B cell (primary cell): ENCODE measurements around the gene SFXN5. TPM values are rescaled to one million over a fixed set of nuclear protein-coding genes. Genes with fewer than 3 reads are reported as not detected.

Experiments
- ATAC-seq: fragments of 200-7000 bp; cut with Tn5 transposase; one replicate; pipeline ENCODE4 v1.10.0; 2021; ENCODE audit warnings: low read depth, mild to moderate bottlenecking, moderate number of reproducible peaks, moderate library complexity
- CTCF ChIA-PET: fragments of 350-600 bp; sonication (Branson Sonifier 250); formaldehyde crosslinking; loops from one replicate; lab custom pipeline; 2021; ENCODE audit warnings: antibody characterized with exemption, inconsistent platforms; lab: Charles Lee
- POLR2A ChIA-PET: fragments of 350-600 bp; sonication (Branson Sonifier 250); formaldehyde crosslinking; loops from one replicate; lab custom pipeline; 2021; ENCODE audit warnings: antibody characterized with exemption; lab: Charles Lee
- DNase-seq: peaks from one replicate; pipeline ENCODE4 v3.0.0; 2013
- H2AFZ ChIP-seq: 2 replicates; pipeline ENCODE4 v1.6.1; 2012; ENCODE audit warnings: mild to moderate bottlenecking, low read depth, low read length; ENCODE audit not compliant: insufficient read depth, poor library complexity, severe bottlenecking
- H3K27ac ChIP-seq, 2 donors: 1 replicate in 1 of 2; 2 replicates in 1 of 2; pipeline ENCODE4 v1.5.1; 2012 to 2013; ENCODE audit warnings: low read length in 2 of 2, mild to moderate bottlenecking in 2 of 2, moderate library complexity in 1 of 2
- H3K27me3 ChIP-seq, 4 experiments: fragments of 200-600 bp in 1 of 4; sonication (generic) in 1 of 4; replicated peaks in 1 of 4; 1 replicate in 2 of 4; 2 replicates in 2 of 4; pipeline versions ENCODE4 v1.6.1 to v1.7.0; 2013 to 2016; ENCODE audit warnings: low read length in 3 of 4, mild to moderate bottlenecking in 2 of 4, mixed read lengths in 1 of 4, moderate library complexity in 1 of 4; ENCODE audit not compliant: insufficient read depth in 4 of 4, control insufficient read depth in 3 of 4; ENCODE audit errors: control extremely low read depth in 1 of 4
- H3K36me3 ChIP-seq, 2 experiments: replicated peaks in 1 of 2; 1 replicate in 1 of 2; 2 replicates in 1 of 2; pipeline versions ENCODE4 v1.6.1 to v1.7.1; 2013; ENCODE audit warnings: low read length in 1 of 2; ENCODE audit not compliant: insufficient read depth in 2 of 2, control insufficient read depth in 1 of 2; ENCODE audit errors: control extremely low read depth in 1 of 2, extremely low read depth in 1 of 2
- H3K4me1 ChIP-seq, 2 donors: fragments of 200-600 bp in 1 of 2; sonication (generic) in 1 of 2; 1 replicate in 1 of 2; 2 replicates in 1 of 2; pipeline versions ENCODE4 v1.5.1 to v1.6.1; 2013 to 2017; ENCODE audit warnings: low read length in 2 of 2; ENCODE audit not compliant: control insufficient read depth in 2 of 2, insufficient read depth in 2 of 2
- H3K4me2 ChIP-seq: replicated peaks from 2 replicates; pipeline ENCODE3; 2012; ENCODE audit warnings: mild to moderate bottlenecking, low read depth, low read length; ENCODE audit not compliant: poor library complexity, severe bottlenecking
- H3K4me3 ChIP-seq, 5 experiments: fragments of 200-600 bp in 1 of 5; sonication (generic) in 1 of 5; 1 replicate in 3 of 5; 2 replicates in 2 of 5; pipeline versions ENCODE4 v1.5.1 to v1.7.0; 2011 to 2016; ENCODE audit warnings: low read length in 4 of 5, mild to moderate bottlenecking in 4 of 5, low read depth in 2 of 5, control low read depth in 1 of 5, moderate library complexity in 1 of 5; ENCODE audit not compliant: insufficient read depth in 1 of 5; ENCODE audit errors: control extremely low read depth in 1 of 5, extremely low read depth in 1 of 5
- H3K79me2 ChIP-seq: fragments of 200-600 bp; sonication (generic); one replicate; pipeline ENCODE4 v1.6.0; 2016; ENCODE audit warnings: low read length; ENCODE audit not compliant: control insufficient read depth, insufficient read depth
- H3K9ac ChIP-seq: fragments of 200-600 bp; sonication (generic); 2 replicates; pipeline ENCODE4 v1.6.1; 2017; ENCODE audit warnings: mild to moderate bottlenecking, low read length, moderate library complexity
- H3K9me3 ChIP-seq, 3 donors: one replicate each; pipeline versions ENCODE4 v1.6.1 to v1.7.1; 2013; ENCODE audit warnings: low read length in 2 of 3; ENCODE audit not compliant: control insufficient read depth in 2 of 3, insufficient read depth in 1 of 3; ENCODE audit errors: control extremely low read depth in 1 of 3
- H4K20me1 ChIP-seq: 2 replicates; pipeline ENCODE4 v1.6.0; 2012; ENCODE audit warnings: mild to moderate bottlenecking, low read length; ENCODE audit not compliant: insufficient read depth, control insufficient read depth, poor library complexity, severe bottlenecking
- H3K27ac Mint-ChIP-seq: one replicate; pipeline ENCODE4 v1.8.0; 2021; ENCODE audit warnings: mixed read lengths
- H3K27me3 Mint-ChIP-seq: one replicate; pipeline ENCODE4 v1.8.0; 2021; ENCODE audit warnings: mixed read lengths
- H3K4me1 Mint-ChIP-seq: one replicate; pipeline ENCODE4 v1.8.0; 2021; ENCODE audit warnings: mixed read lengths
- H3K4me3 Mint-ChIP-seq: one replicate; pipeline ENCODE4 v1.8.0; 2021; ENCODE audit warnings: mixed read lengths
- H3K9me3 Mint-ChIP-seq: one replicate; pipeline ENCODE4 v1.8.0; 2022; ENCODE audit warnings: mixed read lengths; ENCODE audit not compliant: insufficient read depth
- EZH2 ChIP-seq: IDR thresholded peaks from 2 replicates; pipeline ENCODE4 v1.6.1; 2012; ENCODE audit warnings: borderline replicate concordance, low read depth, mild to moderate bottlenecking, moderate library complexity, low read length; ENCODE audit not compliant: insufficient read depth, poor library complexity, severe bottlenecking
- WGBS: methylation state at CpG from one replicate; pipeline ENCODE4 v1.1.5; 2013; ENCODE audit warnings: missing lambda C conversion rate; ENCODE audit not compliant: insufficient coverage; 5-methylcytosine and 5-hydroxymethylcytosine counted together
- intact Hi-C: fragments of 100-400 bp; cut with micrococcal nuclease; formaldehyde crosslinking; loops from one replicate; pipeline ENCODE4 v1.10.0; 2022
- polyA plus RNA-seq: library from polyadenylated mRNA; depleted of rRNA; stranded (reverse); fragments of >200 nt; gene quantifications from 2 replicates; pipeline ENCODE4 v1.2.3, GENCODE V29; 2012
- total RNA-seq, 2 donors: library from RNA; stranded (reverse); fragments of 120-200 nt in 1 of 2; gene quantifications; 1 replicate in 1 of 2; 2 replicates in 1 of 2; pipeline versions ENCODE4 v1.2.3 to v1.2.4, GENCODE V29; 2013 to 2022
- TF ChIP-seq, protein P1 (sequence below): fragments of 200-600 bp; IDR thresholded peaks from one replicate; pipeline ENCODE4 v1.8.0; 2022; ENCODE audit warnings: antibody characterized with exemption, mild to moderate bottlenecking

SFXN5 gene
- total and polyA plus RNA-seq, 2 donors (not counting 1 experiment from before 2014, with no cell fraction given) = 8.0 to 16.9 TPM

DNA sequence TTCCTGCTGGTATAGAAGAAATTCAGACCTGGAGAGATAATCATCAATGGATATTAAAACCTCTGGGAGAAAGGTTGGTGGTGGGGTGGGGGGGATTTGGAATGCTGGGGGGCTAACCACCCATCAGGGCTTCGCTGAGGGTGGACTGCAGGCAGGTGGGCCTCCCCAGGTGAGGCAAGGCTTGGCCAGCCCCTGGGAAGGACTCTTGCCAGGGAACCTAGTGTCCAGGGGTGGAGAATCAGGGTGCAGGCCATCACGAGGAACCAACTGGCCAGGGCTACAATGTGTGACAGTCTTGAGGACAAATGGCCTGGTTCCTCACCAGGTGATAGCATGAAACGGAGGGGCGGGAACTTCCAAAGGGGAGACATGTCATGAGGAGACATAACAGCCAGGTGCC lies 29.4 kb upstream of the SFXN5 start:
- no peak overlapping the region for H3K9ac ChIP-seq
- H3K4me1 ChIP-seq = no peaks in the 10 kb centered on the region
- DNase-seq (no peak), ATAC-seq (no peak)
- H3K4me3 Mint-ChIP-seq = no peak overlapping the region
- no peaks in the 10 kb centered on the region for H4K20me1 ChIP-seq
- intact Hi-C loops = no loop called here
- H2AFZ ChIP-seq = no peak overlapping the region
- H3K36me3 ChIP-seq = no peaks in the 10 kb centered on the region
- no peak overlapping the region for H3K4me3 ChIP-seq
- no peaks in the 10 kb centered on the region for H3K27me3 ChIP-seq
- no peaks in the 10 kb centered on the region for H3K4me1 Mint-ChIP-seq
- no peaks in the 10 kb centered on the region for H3K79me2 ChIP-seq
- ChIA-PET CTCF (no interaction called here), POLR2A (no interaction called here)
- TF ChIP-seq EZH2 = no peak
- TF ChIP-seq, protein P1, sequence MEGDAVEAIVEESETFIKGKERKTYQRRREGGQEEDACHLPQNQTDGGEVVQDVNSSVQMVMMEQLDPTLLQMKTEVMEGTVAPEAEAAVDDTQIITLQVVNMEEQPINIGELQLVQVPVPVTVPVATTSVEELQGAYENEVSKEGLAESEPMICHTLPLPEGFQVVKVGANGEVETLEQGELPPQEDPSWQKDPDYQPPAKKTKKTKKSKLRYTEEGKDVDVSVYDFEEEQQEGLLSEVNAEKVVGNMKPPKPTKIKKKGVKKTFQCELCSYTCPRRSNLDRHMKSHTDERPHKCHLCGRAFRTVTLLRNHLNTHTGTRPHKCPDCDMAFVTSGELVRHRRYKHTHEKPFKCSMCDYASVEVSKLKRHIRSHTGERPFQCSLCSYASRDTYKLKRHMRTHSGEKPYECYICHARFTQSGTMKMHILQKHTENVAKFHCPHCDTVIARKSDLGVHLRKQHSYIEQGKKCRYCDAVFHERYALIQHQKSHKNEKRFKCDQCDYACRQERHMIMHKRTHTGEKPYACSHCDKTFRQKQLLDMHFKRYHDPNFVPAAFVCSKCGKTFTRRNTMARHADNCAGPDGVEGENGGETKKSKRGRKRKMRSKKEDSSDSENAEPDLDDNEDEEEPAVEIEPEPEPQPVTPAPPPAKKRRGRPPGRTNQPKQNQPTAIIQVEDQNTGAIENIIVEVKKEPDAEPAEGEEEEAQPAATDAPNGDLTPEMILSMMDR = no peak
- H3K27ac ChIP-seq = no peak overlapping the region
- H3K9me3 ChIP-seq = no peaks in the 10 kb centered on the region
- H3K9me3 Mint-ChIP-seq = no peaks in the 10 kb centered on the region
- WGBS = 95% methylated on average over 4 of the region's 4 CpGs
- H3K27me3 Mint-ChIP-seq = no peaks in the 10 kb centered on the region
- H3K27ac Mint-ChIP-seq = no peak overlapping the region
- H3K4me2 ChIP-seq = no peak overlapping the region

- H3K27ac Mint-ChIP-seq = no peak overlapping the region
- no peaks in the 10 kb centered on the region for H3K9me3 Mint-ChIP-seq
- Histone ChIP-seq H3K27ac (no peak overlapping the region), H3K4me1 (no peaks in the 10 kb centered on the region), H3K9ac (no peak overlapping the region), H3K36me3 (no peaks in the 10 kb centered on the region), H2AFZ (no peak overlapping the region), H3K27me3 (no peaks in the 10 kb centered on the region), H3K9me3 (no peaks in the 10 kb centered on the region), H3K79me2 (no peaks in the 10 kb centered on the region), H3K4me3 (no peak overlapping the region), H4K20me1 (no peaks in the 10 kb centered on the region), H3K4me2 (no peak overlapping the region)
- ChIA-PET POLR2A (interaction anchor here (0.7 kb wide), 1 partner anchor 14 kb away, joined by 6 read pairs; no protein-coding TSS in a partner anchor), CTCF (interaction anchor here (1.0 to 1.4 kb wide), 3 partner anchors 11 to 78 kb away, joined by 3 to 7 read pairs (median 4); no protein-coding TSS in a partner anchor)
- ATAC-seq (no peak), DNase-seq (no peak)
- no peaks in the 10 kb centered on the region for H3K27me3 Mint-ChIP-seq
- H3K4me3 Mint-ChIP-seq = no peak overlapping the region
- no peaks in the 10 kb centered on the region for H3K4me1 Mint-ChIP-seq
- TF ChIP-seq, protein P1 = no peak
- TF ChIP-seq EZH2 = no peak
- intact Hi-C loops = no loop called here
- WGBS = 96% methylated on average over 3 of the region's 3 CpGs
Measured at GRCh38 chr2:73099486-73099885, 28.0 kb upstream of the SFXN5 start.
